Measurements from ENCODE around the gene ATRAID.

DNA sequence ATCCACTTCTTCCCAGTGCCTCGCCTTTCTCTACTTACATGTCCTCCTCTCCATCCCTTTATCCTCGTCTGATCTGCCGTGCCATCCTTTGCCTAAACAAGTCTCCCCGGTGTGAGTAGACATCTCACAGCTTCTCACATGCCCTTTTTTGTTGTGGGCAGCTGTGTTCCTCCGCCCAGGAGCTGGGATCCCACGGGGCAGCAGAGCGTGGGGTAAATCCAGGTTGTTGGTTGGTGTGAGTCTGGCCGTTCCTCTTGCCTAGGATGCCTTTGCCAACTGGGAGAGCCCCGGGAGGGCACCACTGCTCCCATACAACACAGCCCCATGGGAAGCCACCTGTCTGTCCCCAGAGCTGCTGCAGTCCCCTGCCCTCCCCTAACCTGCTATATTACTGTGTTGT lies 28.6 kb downstream of the ATRAID start:
- TF ChIP-seq, protein P1, sequence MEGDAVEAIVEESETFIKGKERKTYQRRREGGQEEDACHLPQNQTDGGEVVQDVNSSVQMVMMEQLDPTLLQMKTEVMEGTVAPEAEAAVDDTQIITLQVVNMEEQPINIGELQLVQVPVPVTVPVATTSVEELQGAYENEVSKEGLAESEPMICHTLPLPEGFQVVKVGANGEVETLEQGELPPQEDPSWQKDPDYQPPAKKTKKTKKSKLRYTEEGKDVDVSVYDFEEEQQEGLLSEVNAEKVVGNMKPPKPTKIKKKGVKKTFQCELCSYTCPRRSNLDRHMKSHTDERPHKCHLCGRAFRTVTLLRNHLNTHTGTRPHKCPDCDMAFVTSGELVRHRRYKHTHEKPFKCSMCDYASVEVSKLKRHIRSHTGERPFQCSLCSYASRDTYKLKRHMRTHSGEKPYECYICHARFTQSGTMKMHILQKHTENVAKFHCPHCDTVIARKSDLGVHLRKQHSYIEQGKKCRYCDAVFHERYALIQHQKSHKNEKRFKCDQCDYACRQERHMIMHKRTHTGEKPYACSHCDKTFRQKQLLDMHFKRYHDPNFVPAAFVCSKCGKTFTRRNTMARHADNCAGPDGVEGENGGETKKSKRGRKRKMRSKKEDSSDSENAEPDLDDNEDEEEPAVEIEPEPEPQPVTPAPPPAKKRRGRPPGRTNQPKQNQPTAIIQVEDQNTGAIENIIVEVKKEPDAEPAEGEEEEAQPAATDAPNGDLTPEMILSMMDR (IDR thresholded peaks at IDR 0.05), result no peak
- TF ChIP-seq POLR2A (IDR thresholded peaks at IDR 0.05), result no peak
